Activated CD4-positive, alpha-beta memory T cell treated with anti-CD3 and anti-CD28 coated beads for 36 hours (primary cell): ENCODE data around the gene RAP1GDS1. TPM values are rescaled to one million over a fixed set of nuclear protein-coding genes. Genes with fewer than 3 reads are reported as not detected.
"Not testable (repeated sequence)": the region's sequence is repeated elsewhere in the genome, so short reads cannot be mapped to it uniquely, and the experiment has no call there.

ENCODE experiments used
- CTCF ChIA-PET: fragments of 350-600 bp; sonication (Branson Sonifier 250); formaldehyde crosslinking; loops from one replicate; lab custom pipeline; 2021; ENCODE audit warnings: antibody characterized with exemption, inconsistent platforms; lab: Charles Lee
- POLR2A ChIA-PET: fragments of 350-600 bp; sonication (Branson Sonifier 250); formaldehyde crosslinking; loops from one replicate; lab custom pipeline; 2021; ENCODE audit warnings: antibody characterized with exemption; lab: Charles Lee
- DNase-seq: peaks from one replicate; pipeline ENCODE4 v3.0.0-alpha.2; 2020
- H3K27ac Mint-ChIP-seq: one replicate; pipeline ENCODE4 v1.8.0; 2021; ENCODE audit warnings: mixed read lengths
- H3K27me3 Mint-ChIP-seq: one replicate; pipeline ENCODE4 v1.8.0; 2021; ENCODE audit warnings: mixed read lengths
- H3K36me3 Mint-ChIP-seq: one replicate; pipeline ENCODE4 v1.8.0; 2021; ENCODE audit warnings: mixed read lengths
- H3K4me1 Mint-ChIP-seq: one replicate; pipeline ENCODE4 v1.8.0; 2021; ENCODE audit warnings: low read depth, mixed read lengths
- H3K4me3 Mint-ChIP-seq: one replicate; pipeline ENCODE4 v1.8.0; 2021; ENCODE audit warnings: mild to moderate bottlenecking, mixed read lengths
- H3K9me3 Mint-ChIP-seq: one replicate; pipeline ENCODE4 v1.8.0; 2021; ENCODE audit warnings: mixed read lengths
- intact Hi-C: fragments of 100-400 bp; cut with micrococcal nuclease; formaldehyde crosslinking; loops from one replicate; pipeline ENCODE4 v1.15.1; 2023
- total RNA-seq, 2 experiments: library from RNA; stranded (reverse); gene quantifications; one replicate each; pipeline ENCODE4 v1.2.3, GENCODE V29; 2021

RAP1GDS1 gene
- total RNA-seq, 2 experiments from 2014 or later: 53.0 to 58.4 TPM

DNA sequence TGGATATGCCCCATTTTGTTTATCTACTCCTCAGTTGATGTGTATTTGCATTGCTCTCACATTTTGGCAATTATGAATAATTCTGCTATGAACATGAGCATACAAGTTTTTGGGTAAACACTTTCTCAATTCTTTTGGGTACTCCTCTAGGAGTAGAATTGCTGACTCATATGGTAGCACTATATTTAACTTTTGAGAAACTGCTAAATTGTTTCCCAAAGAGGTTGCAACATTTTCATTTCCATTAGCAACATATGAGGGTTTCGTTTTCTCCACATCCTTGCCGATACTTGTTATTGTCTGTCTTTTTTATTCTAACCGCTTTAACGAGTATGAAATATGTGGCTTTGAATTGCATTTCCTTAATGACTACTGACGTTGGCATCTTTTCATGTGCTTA lies 211.9 kb downstream of the RAP1GDS1 start:
- intact Hi-C loops: no loop called here
- Mint-ChIP-seq H3K36me3 (peaks cover 48% of the 10 kb centered on the region), H3K9me3 (no peaks in the 10 kb centered on the region)

DNA sequence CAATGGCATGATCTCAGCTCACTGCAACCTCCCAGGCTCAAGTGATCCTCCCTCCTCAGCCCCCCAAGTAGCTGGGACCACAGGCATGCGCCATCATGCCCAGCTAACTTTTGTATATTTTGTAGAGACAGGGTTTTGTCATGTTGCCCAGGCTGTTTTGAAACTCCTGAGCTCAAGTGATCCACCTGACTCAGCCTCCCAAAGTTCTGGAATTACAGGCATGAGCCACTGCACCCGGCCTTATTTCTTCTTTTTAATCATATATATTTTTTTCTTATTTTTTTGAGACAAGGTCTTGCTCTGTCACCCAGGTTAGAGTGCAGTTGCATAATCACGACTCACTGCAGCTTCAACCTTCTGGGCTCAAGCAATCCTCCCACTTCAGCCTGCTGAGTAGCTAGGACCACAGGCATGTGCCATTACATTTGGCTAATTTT lies 213.2 kb downstream of the RAP1GDS1 start:
- CTCF ChIA-PET: interaction anchor here (1.0 kb wide), 1 partner anchor 521 kb away, joined by 3 read pairs; the partner anchor contains the start of gene METAP1

More for the DNA sequence above, 211.9 kb downstream of the RAP1GDS1 start:
- ChIA-PET POLR2A (no interaction called here), CTCF (no interaction called here)
- Mint-ChIP-seq H3K27ac (no peak overlapping the region), H3K27me3 (no peaks in the 10 kb centered on the region), H3K4me3 (no peak overlapping the region), H3K4me1 (peaks cover 42% of the 10 kb centered on the region)
- no peak for DNase-seq

DNA sequence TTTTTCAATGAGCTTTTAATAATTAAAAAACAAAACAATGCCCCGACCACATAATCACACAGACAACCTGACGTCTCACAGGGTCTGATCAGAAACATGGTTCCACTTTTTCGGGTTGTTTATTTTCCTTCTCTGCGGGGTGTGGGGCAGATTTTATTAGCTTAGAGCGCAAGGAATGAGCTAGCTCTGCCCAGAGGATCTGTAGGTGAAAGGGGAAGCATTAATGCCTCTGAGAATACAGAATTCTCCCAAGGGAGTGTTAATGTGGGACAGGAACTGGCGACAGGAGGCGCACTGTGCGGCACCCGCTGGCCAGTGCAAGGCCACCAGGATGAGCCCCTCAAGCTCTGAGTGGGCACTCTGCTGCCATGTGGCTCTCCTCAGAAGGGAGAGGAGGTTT lies 215.7 kb downstream of the RAP1GDS1 start:
- Mint-ChIP-seq H3K36me3 (peaks cover 44% of the 10 kb centered on the region), H3K4me3 (no peak overlapping the region), H3K27ac (no peak overlapping the region), H3K27me3 (no peaks in the 10 kb centered on the region), H3K4me1 (peaks cover 50% of the 10 kb centered on the region), H3K9me3 (no peaks in the 10 kb centered on the region)
- POLR2A ChIA-PET: no interaction called here
- intact Hi-C loops: no loop called here
- CTCF ChIA-PET: interaction anchor here (0.6 to 1.2 kb wide), 2 partner anchors 9 to 236 kb away, joined by 3 to 10 read pairs; no protein-coding TSS in a partner anchor
- DNase-seq: no peak

More for the DNA sequence above, 213.2 kb downstream of the RAP1GDS1 start:
- Mint-ChIP-seq H3K36me3 (peaks cover 55% of the 10 kb centered on the region), H3K9me3 (no peaks in the 10 kb centered on the region), H3K4me3 (no peak overlapping the region), H3K27me3 (no peaks in the 10 kb centered on the region), H3K4me1 (peaks cover 49% of the 10 kb centered on the region), H3K27ac (no peak overlapping the region)
- DNase-seq: peak; percentile 56
- intact Hi-C loops: loop anchor here (2.0 kb wide), 1 partner anchor 390 kb away; no protein-coding TSS in a partner anchor
- POLR2A ChIA-PET: interaction anchor here (0.9 to 1.6 kb wide), 4 partner anchors 8 to 454 kb away, joined by 3 to 4 read pairs (median 4); partner anchors contain the start of genes EIF4E and TSPAN5

DNA sequence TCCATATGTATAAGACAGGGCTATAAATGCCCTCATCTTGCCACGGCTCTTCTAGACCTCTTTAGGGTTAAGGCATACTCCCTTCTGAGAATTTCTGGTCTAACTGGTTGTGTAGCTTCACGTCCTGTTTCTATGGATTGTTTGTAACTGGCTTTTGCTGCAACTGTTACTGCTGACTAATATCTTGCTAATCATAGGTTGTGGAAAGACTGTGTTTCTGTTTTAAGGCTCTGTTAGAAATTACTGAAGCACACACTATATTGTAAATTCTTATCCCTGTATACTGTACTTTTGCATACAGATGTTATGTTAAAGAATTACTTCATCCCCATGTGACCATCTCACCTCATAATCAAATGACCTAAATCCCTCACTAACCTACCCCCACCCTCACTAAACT lies 218.4 kb downstream of the RAP1GDS1 start:
- H3K4me3 Mint-ChIP-seq, H3K27me3 Mint-ChIP-seq, DNase-seq, intact Hi-C loops, POLR2A ChIA-PET, H3K9me3 Mint-ChIP-seq: not testable (repeated sequence)
- CTCF ChIA-PET: interaction anchor here (1.8 kb wide), 1 partner anchor 12 kb away, joined by 4 read pairs; no protein-coding TSS in a partner anchor
- Mint-ChIP-seq H3K36me3 (peaks cover 31% of the 10 kb centered on the region), H3K27ac (peak overlapping the region; percentile 34), H3K4me1 (peaks cover 59% of the 10 kb centered on the region)

DNA sequence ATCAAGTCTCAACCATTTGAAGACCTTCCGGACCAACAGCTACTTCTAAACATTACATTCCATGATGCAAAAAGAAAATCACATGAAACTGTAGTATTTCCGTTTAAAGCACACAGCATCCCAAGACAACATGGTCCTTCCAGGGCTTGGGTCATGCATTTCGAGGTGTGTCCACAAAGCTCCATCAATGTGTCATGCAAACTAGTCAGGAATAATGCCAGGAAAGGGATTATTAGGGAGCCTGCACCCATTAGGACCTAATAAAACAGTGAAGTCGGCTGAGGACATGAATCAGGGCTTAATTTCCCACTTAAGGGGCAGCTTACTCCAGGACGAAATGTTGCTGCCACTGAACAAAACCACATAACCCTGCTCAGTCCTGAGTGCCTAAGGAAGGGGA lies 219.4 kb downstream of the RAP1GDS1 start:
- intact Hi-C loops: loop anchor here (5.0 to 10.0 kb wide), 2 partner anchors 312 to 1364 kb away; no protein-coding TSS in a partner anchor
- Mint-ChIP-seq H3K9me3 (no peaks in the 10 kb centered on the region), H3K4me1 (peaks cover 57% of the 10 kb centered on the region), H3K36me3 (peaks cover 23% of the 10 kb centered on the region), H3K27ac (no peak overlapping the region), H3K27me3 (no peaks in the 10 kb centered on the region), H3K4me3 (no peak overlapping the region)
- CTCF ChIA-PET: interaction anchor here (0.6 to 4.3 kb wide), 2 partner anchors 10 to 13 kb away, joined by 3 to 21 read pairs; no protein-coding TSS in a partner anchor
- DNase-seq: no peak
- POLR2A ChIA-PET: no interaction called here

DNA sequence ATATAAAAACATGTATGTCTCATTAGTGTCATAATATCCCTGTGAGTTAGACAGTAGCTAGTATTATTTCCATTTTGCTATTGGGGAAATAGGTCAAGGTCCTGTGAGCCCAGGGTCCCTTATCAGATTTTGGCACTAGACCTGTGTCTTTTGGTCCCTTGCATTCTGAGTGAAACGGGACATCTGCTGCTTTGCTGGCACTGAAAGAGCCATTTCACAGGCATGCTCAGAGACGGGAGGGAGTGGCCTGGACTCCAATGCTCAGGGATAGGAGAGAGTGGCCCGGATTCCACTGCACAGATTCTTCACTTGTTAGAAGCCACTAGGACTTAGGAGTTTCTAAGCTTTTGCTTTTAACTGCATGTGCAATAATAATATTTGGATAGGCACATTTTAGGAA lies 220.0 kb downstream of the RAP1GDS1 start:
- CTCF ChIA-PET: interaction anchor here (0.6 to 4.3 kb wide), 3 partner anchors 9 to 575 kb away, joined by 3 to 21 read pairs (median 8); no protein-coding TSS in a partner anchor
- Mint-ChIP-seq H3K4me1 (peaks cover 64% of the 10 kb centered on the region), H3K27me3 (no peaks in the 10 kb centered on the region), H3K36me3 (peaks cover 20% of the 10 kb centered on the region), H3K9me3 (no peaks in the 10 kb centered on the region), H3K4me3 (no peak overlapping the region), H3K27ac (no peak overlapping the region)
- DNase-seq: no peak
- intact Hi-C loops: loop anchor here (5.0 to 10.0 kb wide), 2 partner anchors 311 to 1364 kb away; no protein-coding TSS in a partner anchor
- POLR2A ChIA-PET: interaction anchor here (1.1 kb wide), 1 partner anchor 177 kb away, joined by 3 read pairs; the partner anchor contains the start of gene TSPAN5

DNA sequence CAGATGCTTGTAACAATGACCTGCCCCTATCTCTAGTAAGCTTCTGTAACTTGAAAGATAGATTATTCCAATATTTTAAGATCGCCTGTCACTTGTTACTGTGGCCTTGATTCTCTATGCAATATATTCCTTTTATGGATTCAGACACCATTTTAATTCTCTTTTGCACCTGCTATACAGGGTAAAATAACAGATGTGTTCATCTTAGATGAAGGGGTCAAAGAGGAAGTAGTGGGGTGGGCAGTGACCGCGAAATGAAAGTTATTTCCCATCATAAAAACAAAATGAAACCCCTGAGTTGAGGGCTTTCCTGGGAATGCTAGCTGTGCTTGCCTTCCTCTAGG lies 221.3 kb downstream of the RAP1GDS1 start:
- H3K36me3 Mint-ChIP-seq: peaks cover 16% of the 10 kb centered on the region
- peak overlapping the region; percentile 96 for H3K27ac Mint-ChIP-seq
- intact Hi-C loops: loop anchor here (2.0 to 10.0 kb wide), 3 partner anchors 310 to 1362 kb away; no protein-coding TSS in a partner anchor
- H3K27me3 Mint-ChIP-seq: no peaks in the 10 kb centered on the region
- CTCF ChIA-PET: interaction anchor here (1.1 to 4.3 kb wide), 5 partner anchors 15 to 574 kb away, joined by 3 to 21 read pairs (median 8); partner anchors contain the start of gene METAP1
- POLR2A ChIA-PET: interaction anchor here (0.8 to 1.8 kb wide), 7 partner anchors 8 to 447 kb away, joined by 3 to 7 read pairs (median 4); no protein-coding TSS in a partner anchor
- H3K9me3 Mint-ChIP-seq: no peaks in the 10 kb centered on the region
- peaks cover 72% of the 10 kb centered on the region for H3K4me1 Mint-ChIP-seq
- peak overlapping the region; percentile 42 for H3K4me3 Mint-ChIP-seq
- no peak for DNase-seq

DNA sequence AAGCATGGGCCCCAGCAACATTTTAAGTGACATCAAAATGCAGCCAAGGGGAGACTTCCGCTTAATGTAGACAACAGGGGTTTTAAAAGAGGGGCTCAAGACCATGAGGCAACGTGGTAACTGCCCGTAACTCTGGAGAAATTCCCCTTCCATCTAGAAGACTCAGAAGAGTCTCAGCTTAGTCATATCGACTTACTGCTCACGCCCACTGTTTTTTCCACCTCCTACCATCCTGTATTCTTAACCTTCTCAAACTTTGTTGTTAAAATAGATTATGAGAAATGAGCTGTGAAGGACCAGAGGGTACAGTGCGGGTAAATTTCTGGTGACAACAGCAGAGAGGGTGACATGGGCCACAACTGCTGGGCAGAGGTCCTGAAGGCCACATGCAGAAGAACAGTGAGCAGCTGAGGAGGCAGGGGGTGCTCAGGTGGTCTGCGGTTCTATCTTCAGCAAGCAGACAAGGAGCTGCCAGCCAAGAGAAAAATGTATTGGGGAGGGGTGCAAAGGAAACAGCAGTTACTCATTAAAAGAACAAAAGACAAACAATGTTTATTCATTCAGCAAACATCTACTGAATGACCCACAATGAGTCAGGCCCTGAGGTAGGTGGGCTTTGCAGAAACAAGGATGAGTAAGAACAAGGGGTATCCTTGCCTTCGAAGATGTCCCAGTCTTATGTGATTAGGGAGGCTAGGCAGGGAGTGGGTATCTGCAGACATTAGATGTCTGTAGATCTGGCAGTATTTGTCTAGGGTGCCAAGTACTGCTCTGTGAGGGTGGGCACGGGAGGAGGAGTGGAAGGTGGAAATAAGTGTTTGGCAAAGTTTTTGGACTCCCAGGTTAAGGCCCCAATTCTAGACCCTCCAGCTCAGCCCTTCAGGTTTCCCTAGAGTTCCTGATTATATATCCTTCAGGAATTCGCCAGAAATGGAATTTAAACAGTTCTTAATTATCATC lies 221.9 kb downstream of the RAP1GDS1 start:
- Mint-ChIP-seq H3K9me3 (no peaks in the 10 kb centered on the region), H3K27me3 (no peaks in the 10 kb centered on the region), H3K27ac (peak overlapping the region; percentile 96), H3K36me3 (peaks cover 14% of the 10 kb centered on the region), H3K4me3 (peak overlapping the region; percentile 47), H3K4me1 (peaks cover 74% of the 10 kb centered on the region)
- intact Hi-C loops: loop anchor here (1.0 to 10.0 kb wide), 11 partner anchors 10 to 1362 kb away; partner anchors contain the start of gene TSPAN5
- DNase-seq: peak; percentile 69
- ChIA-PET POLR2A (interaction anchor here (0.8 to 1.8 kb wide), 9 partner anchors 9 to 447 kb away, joined by 3 to 7 read pairs (median 4); partner anchors contain the start of gene TSPAN5), CTCF (interaction anchor here (0.6 to 4.3 kb wide), 6 partner anchors 15 to 573 kb away, joined by 3 to 21 read pairs (median 8); partner anchors contain the start of gene METAP1)

DNA sequence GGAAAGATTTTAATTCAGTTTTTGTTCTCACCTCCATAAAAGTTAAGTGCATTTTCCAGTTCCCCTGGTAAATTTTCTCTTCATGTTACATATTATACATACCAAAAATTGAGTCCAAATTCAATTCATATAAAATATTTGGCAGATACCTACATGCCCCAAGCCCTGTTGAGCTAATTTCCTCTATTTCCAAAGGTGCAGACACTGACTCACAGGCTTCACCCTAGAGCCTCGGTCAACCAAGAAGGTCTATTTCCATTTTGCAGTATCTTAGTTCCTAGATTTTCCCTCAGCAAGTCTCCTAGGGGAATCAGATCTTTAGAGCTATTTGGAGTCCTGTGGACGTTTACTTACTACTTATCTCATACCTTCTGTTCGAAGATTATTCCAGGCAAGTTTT lies 222.8 kb downstream of the RAP1GDS1 start:
- ChIA-PET POLR2A (interaction anchor here (1.8 kb wide), 1 partner anchor 204 kb away, joined by 5 read pairs; no protein-coding TSS in a partner anchor), CTCF (interaction anchor here (2.2 to 4.3 kb wide), 3 partner anchors 16 to 511 kb away, joined by 8 to 21 read pairs (median 8); partner anchors contain the start of gene METAP1)
- Mint-ChIP-seq H3K36me3 (peaks cover 10% of the 10 kb centered on the region), H3K4me1 (peaks cover 79% of the 10 kb centered on the region), H3K4me3 (peak overlapping the region; percentile 2), H3K27me3 (no peaks in the 10 kb centered on the region), H3K27ac (peak overlapping the region; percentile 96), H3K9me3 (no peaks in the 10 kb centered on the region)
- no peak for DNase-seq
- intact Hi-C loops: loop anchor here (5.0 to 10.0 kb wide), 2 partner anchors 308 to 1361 kb away; no protein-coding TSS in a partner anchor

DNA sequence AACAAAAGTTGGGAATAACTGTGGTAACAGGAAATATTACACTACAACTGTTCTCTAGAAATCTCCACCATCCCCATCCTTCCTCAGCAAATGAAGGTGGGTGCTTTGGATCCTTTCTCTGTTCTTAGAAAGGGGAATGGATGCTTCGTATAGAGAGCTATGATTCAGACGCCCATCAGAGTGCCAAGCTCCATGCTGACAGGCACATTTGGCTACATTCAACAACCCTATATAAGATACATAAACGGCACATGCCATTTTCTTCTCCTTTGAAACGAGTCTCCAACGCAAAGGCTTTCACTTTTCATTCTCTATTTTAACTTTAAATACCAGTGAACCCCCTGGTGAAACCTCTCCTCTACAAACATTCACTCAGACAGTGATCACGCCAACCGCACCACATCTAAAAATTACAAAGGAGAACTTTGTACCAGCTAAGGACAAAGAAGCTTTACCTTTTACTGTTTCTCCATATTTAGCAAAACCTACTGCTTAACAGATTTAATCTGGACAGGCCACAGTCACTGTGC lies 224.7 kb downstream of the RAP1GDS1 start:
- POLR2A ChIA-PET: interaction anchor here (1.2 to 1.3 kb wide), 2 partner anchors 13 to 172 kb away, joined by 3 to 6 read pairs; partner anchors contain the start of gene TSPAN5
- CTCF ChIA-PET: interaction anchor here (0.5 to 1.1 kb wide), 5 partner anchors 18 to 565 kb away, joined by 3 to 5 read pairs (median 3); partner anchors contain the start of gene TSPAN5
- H3K36me3 Mint-ChIP-seq: peaks cover 11% of the 10 kb centered on the region

DNA sequence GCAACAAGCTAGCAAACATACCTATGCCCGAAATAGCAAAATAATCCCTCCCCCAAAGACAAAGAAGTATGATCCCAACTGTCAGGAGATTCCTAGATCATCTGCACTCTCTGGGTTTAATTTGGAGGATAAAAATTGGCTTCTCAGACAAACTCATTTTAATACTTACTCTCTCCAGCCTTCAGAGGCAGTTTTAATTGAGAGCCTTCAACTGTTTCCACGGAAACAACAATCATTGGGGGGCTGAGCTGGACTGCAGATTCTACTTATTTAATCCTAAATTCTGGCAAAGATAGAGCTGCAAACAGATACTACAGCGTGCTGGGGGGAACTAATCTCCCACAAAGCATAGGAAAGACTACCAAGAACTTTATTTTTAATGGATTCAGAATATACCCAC lies 229.1 kb downstream of the RAP1GDS1 start:
- intact Hi-C loops: no loop called here
- Mint-ChIP-seq H3K4me3 (no peak overlapping the region), H3K27me3 (no peaks in the 10 kb centered on the region), H3K27ac (no peak overlapping the region), H3K4me1 (peaks cover 52% of the 10 kb centered on the region), H3K36me3 (peaks cover 6% of the 10 kb centered on the region), H3K9me3 (no peaks in the 10 kb centered on the region)
- DNase-seq: no peak
- CTCF ChIA-PET: interaction anchor here (0.6 kb wide), 1 partner anchor 9 kb away, joined by 3 read pairs; no protein-coding TSS in a partner anchor
- POLR2A ChIA-PET: no interaction called here

More for the DNA sequence above, 224.7 kb downstream of the RAP1GDS1 start:
- intact Hi-C loops: loop anchor here (10.0 kb wide), 1 partner anchor 1359 kb away; no protein-coding TSS in a partner anchor
- peak; percentile 39 for DNase-seq
- H3K27ac Mint-ChIP-seq: peak overlapping the region; percentile 50
- no peaks in the 10 kb centered on the region for H3K9me3 Mint-ChIP-seq
- H3K4me1 Mint-ChIP-seq: peaks cover 63% of the 10 kb centered on the region
- peak overlapping the region; percentile 10 for H3K4me3 Mint-ChIP-seq
- H3K27me3 Mint-ChIP-seq: no peaks in the 10 kb centered on the region
